AG09309 (cell line): Measurements from ENCODE around the gene WTAP.

Source experiments
- DNase-seq: peaks from one replicate; pipeline ENCODE4 v3.0.0-alpha.2; 2010; ENCODE audit warnings: low read depth
- H3K4me3 ChIP-seq: 2 replicates; pipeline ENCODE4 v1.5.1; 2011; ENCODE audit warnings: mild to moderate bottlenecking, low read depth, low read length, moderate library complexity; ENCODE audit not compliant: control insufficient read depth
- TF ChIP-seq, protein P1 (sequence below): IDR thresholded peaks from 2 replicates; pipeline ENCODE4 v1.5.1; 2011; ENCODE audit warnings: mild to moderate bottlenecking, low read depth, low read length, inconsistent platforms; ENCODE audit not compliant: insufficient read depth, control insufficient read depth; ENCODE audit errors: missing control alignments

WTAP gene

DNA sequence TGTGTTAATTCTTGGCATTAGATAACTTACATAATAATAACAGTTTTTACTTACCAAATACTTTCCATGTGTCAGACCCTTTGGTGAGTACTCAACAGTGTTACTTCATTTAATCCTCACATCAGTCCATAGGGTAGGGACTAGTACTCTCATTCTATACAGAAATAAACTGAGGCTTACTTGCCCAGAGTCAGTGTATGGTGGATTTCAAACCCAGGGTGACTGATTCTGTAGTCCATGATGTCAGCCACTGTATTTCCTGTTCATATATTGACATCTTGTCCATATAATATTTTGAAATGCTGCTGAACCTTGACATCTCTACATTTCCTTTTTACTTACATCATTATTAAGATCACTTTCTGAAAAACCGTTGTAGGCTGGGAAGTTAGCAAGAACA is 70.2 kb downstream of the WTAP start:
- DNase-seq, result no peak
- TF ChIP-seq, protein P1, sequence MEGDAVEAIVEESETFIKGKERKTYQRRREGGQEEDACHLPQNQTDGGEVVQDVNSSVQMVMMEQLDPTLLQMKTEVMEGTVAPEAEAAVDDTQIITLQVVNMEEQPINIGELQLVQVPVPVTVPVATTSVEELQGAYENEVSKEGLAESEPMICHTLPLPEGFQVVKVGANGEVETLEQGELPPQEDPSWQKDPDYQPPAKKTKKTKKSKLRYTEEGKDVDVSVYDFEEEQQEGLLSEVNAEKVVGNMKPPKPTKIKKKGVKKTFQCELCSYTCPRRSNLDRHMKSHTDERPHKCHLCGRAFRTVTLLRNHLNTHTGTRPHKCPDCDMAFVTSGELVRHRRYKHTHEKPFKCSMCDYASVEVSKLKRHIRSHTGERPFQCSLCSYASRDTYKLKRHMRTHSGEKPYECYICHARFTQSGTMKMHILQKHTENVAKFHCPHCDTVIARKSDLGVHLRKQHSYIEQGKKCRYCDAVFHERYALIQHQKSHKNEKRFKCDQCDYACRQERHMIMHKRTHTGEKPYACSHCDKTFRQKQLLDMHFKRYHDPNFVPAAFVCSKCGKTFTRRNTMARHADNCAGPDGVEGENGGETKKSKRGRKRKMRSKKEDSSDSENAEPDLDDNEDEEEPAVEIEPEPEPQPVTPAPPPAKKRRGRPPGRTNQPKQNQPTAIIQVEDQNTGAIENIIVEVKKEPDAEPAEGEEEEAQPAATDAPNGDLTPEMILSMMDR, result no peak
- H3K4me3 ChIP-seq, result no peak overlapping the region

DNA sequence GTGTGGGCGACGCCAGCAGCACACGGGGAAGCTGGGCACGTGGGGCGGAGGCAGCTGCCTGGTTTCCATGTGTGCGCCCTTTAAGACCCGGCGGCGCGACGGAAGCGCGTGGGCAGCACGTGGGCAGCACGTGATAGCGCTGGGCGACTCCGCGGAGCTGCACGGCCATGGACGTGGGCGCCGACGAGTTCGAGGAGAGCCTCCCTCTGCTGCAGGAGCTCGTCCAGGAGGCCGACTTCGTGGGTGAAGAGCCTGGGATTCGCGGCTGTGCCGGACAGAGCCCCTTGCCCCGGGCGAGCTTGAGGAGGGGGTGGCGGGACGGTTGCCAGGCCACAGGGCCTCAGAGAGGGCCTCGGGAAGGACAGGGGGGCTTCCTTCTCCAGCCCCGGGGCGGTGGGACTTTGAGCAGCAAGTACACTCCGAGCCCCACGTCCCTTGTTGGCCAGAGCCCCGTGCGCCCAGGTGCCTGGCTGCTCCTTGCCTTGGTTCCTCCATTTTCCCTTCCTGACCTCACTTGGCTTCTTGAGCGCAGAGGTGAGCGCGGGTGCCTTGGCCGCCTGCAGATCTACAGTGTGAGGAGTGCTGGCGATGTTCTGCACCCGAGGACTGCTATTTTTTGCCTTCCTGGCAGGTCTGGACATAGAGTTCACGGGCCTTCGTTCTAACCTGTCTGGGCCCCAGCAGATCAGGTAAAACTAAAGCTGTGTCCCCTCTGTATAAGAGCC is 73.0 kb downstream of the WTAP start, which contains the start of gene PNLDC1:
Gene PNLDC1 (plus strand): TSS at position 136 of the 725 bp plus-strand sequence. CDS start 32 bp downstream, at position 168.
- TF ChIP-seq, protein P1, result no peak
- DNase-seq, result no peak
- H3K4me3 ChIP-seq, result no peak within 1 kb of the TSS

DNA sequence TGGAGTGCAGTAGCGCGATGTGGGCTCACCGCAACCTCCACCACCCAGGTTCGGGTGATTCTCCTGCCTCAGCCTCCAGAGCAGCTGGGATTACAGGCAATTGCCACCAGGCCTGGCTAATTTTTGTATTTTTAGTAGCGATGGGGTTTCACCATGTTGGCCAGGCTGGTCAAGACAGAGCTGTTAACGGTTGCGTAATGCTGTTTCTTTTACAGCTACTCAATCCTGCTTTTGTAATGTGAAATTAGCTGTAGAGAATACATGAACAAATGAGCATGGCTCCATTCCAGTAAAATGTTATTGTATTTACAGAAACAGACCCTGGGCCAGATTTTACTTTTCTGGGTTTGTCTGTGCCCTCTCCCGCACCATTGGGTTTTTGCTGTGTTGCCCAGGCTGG is 74.6 kb downstream of the WTAP start:
- TF ChIP-seq, protein P1, result no peak
- no peak for DNase-seq
- no peak overlapping the region for H3K4me3 ChIP-seq

DNA sequence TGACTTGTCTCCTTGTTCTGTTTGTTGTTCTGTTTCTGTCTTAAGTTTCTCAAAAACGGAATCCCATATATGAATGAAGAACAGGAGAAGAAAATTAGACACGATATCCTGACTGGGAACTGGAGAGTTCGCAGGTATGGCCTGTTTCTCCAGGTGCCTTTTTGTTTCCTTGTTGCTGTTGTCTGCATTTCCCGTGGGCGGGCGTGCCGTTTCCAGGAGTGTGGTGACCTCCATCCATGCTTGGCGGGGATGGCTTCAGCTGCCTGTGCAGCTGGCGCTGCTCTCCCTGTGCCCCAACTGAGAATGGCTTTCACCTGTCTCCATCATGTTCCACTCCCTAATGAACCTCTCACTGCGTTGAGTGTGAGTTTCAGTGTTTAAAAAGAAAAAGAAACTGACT is 77.2 kb downstream of the WTAP start:
- no peak for DNase-seq
- TF ChIP-seq, protein P1, result no peak
- no peak overlapping the region for H3K4me3 ChIP-seq

DNA sequence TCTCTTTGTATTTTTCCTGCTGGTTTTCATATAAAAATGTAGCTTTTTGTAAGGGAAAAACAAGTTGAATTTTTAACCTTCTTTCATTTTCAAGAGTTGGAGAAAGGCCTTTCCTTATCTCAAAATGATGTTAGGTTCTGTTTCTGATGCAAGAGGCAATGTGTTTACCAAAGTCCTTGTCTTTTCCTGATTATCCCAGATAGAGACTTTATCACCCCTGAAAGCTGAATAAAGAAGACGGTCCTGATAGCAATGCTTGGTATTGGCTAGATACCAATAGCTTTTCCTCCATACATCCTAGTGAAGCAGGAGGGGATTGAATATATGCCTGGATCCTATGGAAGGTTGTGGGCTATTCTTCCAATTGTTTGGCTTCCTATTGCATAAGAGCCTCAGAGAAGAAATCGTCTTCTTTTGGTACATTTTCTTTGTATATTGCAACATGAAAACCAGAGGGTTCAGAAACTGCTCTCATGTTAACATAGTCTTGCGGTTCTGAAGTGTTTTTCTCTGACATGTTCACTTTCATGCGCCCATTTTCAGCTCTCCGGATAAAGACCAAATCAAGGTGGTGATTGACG is 78.2 kb downstream of the WTAP start:
- DNase-seq, result no peak
- H3K4me3 ChIP-seq, result no peak overlapping the region
- TF ChIP-seq, protein P1, result no peak
